Measurements from ENCODE around the gene RAPGEF6. TPM values are rescaled to one million over a fixed set of nuclear protein-coding genes. Genes with fewer than 3 reads are reported as not detected.
"Not testable (repeated sequence)": the region's sequence is repeated elsewhere in the genome, so short reads cannot be mapped to it uniquely, and the experiment has no call there.

Gene RAPGEF6, protein sequence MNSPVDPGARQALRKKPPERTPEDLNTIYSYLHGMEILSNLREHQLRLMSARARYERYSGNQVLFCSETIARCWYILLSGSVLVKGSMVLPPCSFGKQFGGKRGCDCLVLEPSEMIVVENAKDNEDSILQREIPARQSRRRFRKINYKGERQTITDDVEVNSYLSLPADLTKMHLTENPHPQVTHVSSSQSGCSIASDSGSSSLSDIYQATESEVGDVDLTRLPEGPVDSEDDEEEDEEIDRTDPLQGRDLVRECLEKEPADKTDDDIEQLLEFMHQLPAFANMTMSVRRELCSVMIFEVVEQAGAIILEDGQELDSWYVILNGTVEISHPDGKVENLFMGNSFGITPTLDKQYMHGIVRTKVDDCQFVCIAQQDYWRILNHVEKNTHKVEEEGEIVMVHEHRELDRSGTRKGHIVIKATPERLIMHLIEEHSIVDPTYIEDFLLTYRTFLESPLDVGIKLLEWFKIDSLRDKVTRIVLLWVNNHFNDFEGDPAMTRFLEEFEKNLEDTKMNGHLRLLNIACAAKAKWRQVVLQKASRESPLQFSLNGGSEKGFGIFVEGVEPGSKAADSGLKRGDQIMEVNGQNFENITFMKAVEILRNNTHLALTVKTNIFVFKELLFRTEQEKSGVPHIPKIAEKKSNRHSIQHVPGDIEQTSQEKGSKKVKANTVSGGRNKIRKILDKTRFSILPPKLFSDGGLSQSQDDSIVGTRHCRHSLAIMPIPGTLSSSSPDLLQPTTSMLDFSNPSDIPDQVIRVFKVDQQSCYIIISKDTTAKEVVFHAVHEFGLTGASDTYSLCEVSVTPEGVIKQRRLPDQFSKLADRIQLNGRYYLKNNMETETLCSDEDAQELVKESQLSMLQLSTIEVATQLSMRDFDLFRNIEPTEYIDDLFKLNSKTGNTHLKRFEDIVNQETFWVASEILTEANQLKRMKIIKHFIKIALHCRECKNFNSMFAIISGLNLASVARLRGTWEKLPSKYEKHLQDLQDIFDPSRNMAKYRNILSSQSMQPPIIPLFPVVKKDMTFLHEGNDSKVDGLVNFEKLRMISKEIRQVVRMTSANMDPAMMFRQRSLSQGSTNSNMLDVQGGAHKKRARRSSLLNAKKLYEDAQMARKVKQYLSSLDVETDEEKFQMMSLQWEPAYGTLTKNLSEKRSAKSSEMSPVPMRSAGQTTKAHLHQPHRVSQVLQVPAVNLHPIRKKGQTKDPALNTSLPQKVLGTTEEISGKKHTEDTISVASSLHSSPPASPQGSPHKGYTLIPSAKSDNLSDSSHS (N-terminal part only)
- total RNA-seq (2014; rRNA removed; shearing (Covaris generic)): 22.8 and 27.6 TPM in 2 replicates

GRCh38 chr5:131634996-131635683 is at the start of gene RAPGEF6:
TSS of gene RAPGEF6 (minus strand) at chr5:131635229. CDS start at chr5:131635030, 199 bp downstream.
- peak; percentile 98 to 99 for DNase-seq
- H3K27me3 ChIP-seq: no peaks in the 10 kb centered on the region
- H3K27ac ChIP-seq: peak within 1 kb of the TSS; percentile 88
- H3K4me1 ChIP-seq: peaks cover 22% of the 10 kb centered on the region
- peak within 1 kb of the TSS; percentile 88 for H3K4me3 ChIP-seq
- H3K36me3 ChIP-seq: no peaks in the 10 kb centered on the region; the same call in 1 of the 2 replicates
- no peaks in the 10 kb centered on the region for H3K9me3 ChIP-seq (replicated peaks)

DNA sequence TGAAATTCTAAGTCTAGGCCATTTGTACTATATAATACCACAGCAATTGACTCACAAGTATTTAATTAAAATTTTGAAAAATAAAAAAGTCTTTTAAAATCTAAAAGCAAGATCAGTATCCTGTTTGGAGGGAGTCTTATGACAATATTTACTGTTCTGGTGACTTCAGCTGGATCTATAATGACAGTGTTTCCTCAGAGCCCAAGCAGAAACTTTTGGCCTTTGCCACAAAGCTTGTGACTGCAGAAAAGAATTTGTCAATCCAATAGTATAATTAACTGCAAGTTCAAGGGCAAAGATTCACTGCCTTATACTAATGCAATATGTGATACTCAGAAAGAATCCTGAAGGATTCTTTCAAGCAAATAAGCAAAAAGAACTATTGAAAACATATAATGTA is 49.6 kb upstream of the RAPGEF6 start:
- Histone ChIP-seq H3K9me3 (replicated peaks) (no peaks in the 10 kb centered on the region), H3K4me1 (no peaks in the 10 kb centered on the region), H3K4me3 (no peak overlapping the region), H3K36me3 (peaks cover 11% of the 10 kb centered on the region), H3K27ac (no peak overlapping the region), H3K27me3 (no peaks in the 10 kb centered on the region)
- no peak for DNase-seq

GRCh38 chr5:131684051-131684450 is 49.0 kb upstream of the RAPGEF6 start:
- Histone ChIP-seq H3K4me1 (no peaks in the 10 kb centered on the region), H3K9me3 (replicated peaks) (no peaks in the 10 kb centered on the region)
- DNase-seq: no peak

DNA sequence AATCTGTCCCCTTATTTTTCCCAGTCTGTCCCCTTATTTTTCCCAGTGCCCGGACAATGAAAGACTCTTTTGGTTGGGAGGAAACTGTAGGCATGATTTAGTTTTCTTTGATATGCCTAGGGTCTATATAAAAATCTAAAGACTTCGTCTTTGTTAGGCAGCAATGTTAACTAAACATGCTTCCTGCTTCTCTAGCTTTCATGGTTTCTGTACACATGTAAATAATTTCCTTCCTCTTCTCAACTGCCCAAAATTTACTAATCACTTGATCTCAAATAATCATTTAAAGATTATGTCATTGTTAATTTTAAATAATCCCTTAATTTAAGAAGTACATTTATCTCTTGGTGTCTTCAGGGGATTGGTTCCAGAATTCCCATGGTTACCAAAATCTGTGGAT is 47.8 kb upstream of the RAPGEF6 start:
- DNase-seq: no peak
- no peaks in the 10 kb centered on the region for H3K4me1 ChIP-seq
- H3K27ac ChIP-seq: no peak overlapping the region
- H3K4me3 ChIP-seq: no peak overlapping the region
- H3K9me3 ChIP-seq (replicated peaks): no peaks in the 10 kb centered on the region
- H3K36me3 ChIP-seq: peaks cover 11% of the 10 kb centered on the region
- H3K27me3 ChIP-seq: no peaks in the 10 kb centered on the region

More at GRCh38 chr5:131684051-131684450, 49.0 kb upstream of the RAPGEF6 start:
- Histone ChIP-seq H3K4me3 (no peak overlapping the region), H3K27ac (no peak overlapping the region), H3K27me3 (no peaks in the 10 kb centered on the region), H3K36me3 (peaks cover 6% of the 10 kb centered on the region)

GRCh38 chr5:131682175-131682574 is 47.1 kb upstream of the RAPGEF6 start:
- no peaks in the 10 kb centered on the region for H3K27me3 ChIP-seq
- no peak overlapping the region for H3K27ac ChIP-seq
- no peak overlapping the region for H3K4me3 ChIP-seq
- no peaks in the 10 kb centered on the region for H3K9me3 ChIP-seq (replicated peaks)
- no peak for DNase-seq
- peaks cover 18% of the 10 kb centered on the region for H3K36me3 ChIP-seq
- no peaks in the 10 kb centered on the region for H3K4me1 ChIP-seq

- Histone ChIP-seq H3K36me3 (peaks cover 27% of the 10 kb centered on the region), H3K9me3 (replicated peaks) (no peaks in the 10 kb centered on the region), H3K4me3 (no peak overlapping the region), H3K27ac (no peak overlapping the region), H3K4me1 (no peaks in the 10 kb centered on the region), H3K27me3 (no peaks in the 10 kb centered on the region)
- no peak for DNase-seq
Measured at GRCh38 chr5:131679911-131680310, 44.9 kb upstream of the RAPGEF6 start.

DNA sequence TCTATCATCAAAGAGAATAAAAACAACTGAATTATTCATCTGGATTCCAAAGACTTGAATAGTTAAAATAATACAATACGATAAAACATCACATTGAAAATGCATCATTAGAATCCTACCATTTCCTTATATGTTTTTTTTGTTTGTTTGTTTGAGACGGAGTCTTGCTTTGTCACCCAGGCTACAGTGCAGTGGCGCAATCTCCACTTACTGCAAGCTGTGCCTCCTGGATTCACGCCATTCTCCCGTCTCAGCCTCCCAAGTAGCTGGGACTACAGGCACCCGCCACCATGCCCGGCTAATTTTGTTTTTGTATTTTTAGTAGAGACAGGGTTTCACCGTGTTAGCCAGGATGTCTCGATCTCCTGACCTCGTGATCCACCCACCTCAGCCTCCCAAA is 43.2 kb upstream of the RAPGEF6 start:
- not testable (repeated sequence) for H3K27ac ChIP-seq; H3K27me3 ChIP-seq; DNase-seq; H3K4me3 ChIP-seq; H3K4me1 ChIP-seq; H3K9me3 ChIP-seq (replicated peaks)
- H3K36me3 ChIP-seq: peaks cover 27% of the 10 kb centered on the region

- H3K4me1 ChIP-seq: no peaks in the 10 kb centered on the region
- peaks cover 27% of the 10 kb centered on the region for H3K36me3 ChIP-seq
- no peaks in the 10 kb centered on the region for H3K9me3 ChIP-seq (replicated peaks)
- no peak for DNase-seq
- no peak overlapping the region for H3K4me3 ChIP-seq
- H3K27me3 ChIP-seq: no peaks in the 10 kb centered on the region
- H3K27ac ChIP-seq: no peak overlapping the region
Measured at GRCh38 chr5:131677115-131677514, 42.1 kb upstream of the RAPGEF6 start.

- H3K27ac ChIP-seq: no peak overlapping the region
- peaks cover 36% of the 10 kb centered on the region for H3K36me3 ChIP-seq
Measured at GRCh38 chr5:131672776-131673175, 37.7 kb upstream of the RAPGEF6 start.

GRCh38 chr5:131671994-131672655 is 37.1 kb upstream of the RAPGEF6 start:
- no peaks in the 10 kb centered on the region for H3K4me1 ChIP-seq
- H3K36me3 ChIP-seq: peaks cover 36% of the 10 kb centered on the region
- no peak overlapping the region for H3K4me3 ChIP-seq
- no peak overlapping the region for H3K27ac ChIP-seq
- no peaks in the 10 kb centered on the region for H3K9me3 ChIP-seq (replicated peaks)
- no peaks in the 10 kb centered on the region for H3K27me3 ChIP-seq
- no peak for DNase-seq

More at GRCh38 chr5:131672776-131673175, 37.7 kb upstream of the RAPGEF6 start:
- no peak for DNase-seq
- H3K27me3 ChIP-seq: no peaks in the 10 kb centered on the region
- no peak overlapping the region for H3K4me3 ChIP-seq
- no peaks in the 10 kb centered on the region for H3K9me3 ChIP-seq (replicated peaks)
- no peaks in the 10 kb centered on the region for H3K4me1 ChIP-seq

DNA sequence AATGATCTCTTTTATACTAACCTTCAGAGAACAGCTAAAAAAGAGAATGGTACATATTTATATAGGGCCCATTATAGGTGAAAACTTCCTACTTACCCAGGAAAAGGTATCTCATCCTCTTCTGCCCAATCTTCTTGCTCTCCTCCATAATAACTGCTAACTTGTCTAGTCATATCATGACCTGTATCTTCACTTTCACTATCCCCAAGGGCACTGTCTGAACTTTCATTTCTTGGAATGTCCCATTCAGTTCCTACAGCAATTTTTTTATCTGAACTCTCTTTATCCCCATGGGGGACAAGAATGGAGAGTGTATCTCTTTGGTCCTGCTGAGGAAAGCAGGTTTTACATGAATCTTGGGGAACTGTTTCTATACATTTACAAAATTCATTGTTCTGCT is 36.4 kb upstream of the RAPGEF6 start:
- H3K27me3 ChIP-seq: no peaks in the 10 kb centered on the region
- no peaks in the 10 kb centered on the region for H3K9me3 ChIP-seq (replicated peaks)
- no peak overlapping the region for H3K27ac ChIP-seq
- H3K4me3 ChIP-seq: no peak overlapping the region
- H3K36me3 ChIP-seq: peaks cover 34% of the 10 kb centered on the region
- no peak for DNase-seq
- H3K4me1 ChIP-seq: no peaks in the 10 kb centered on the region

GRCh38 chr5:131664929-131665328 is 29.9 kb upstream of the RAPGEF6 start:
- Histone ChIP-seq H3K9me3 (replicated peaks) (no peaks in the 10 kb centered on the region), H3K27me3 (no peaks in the 10 kb centered on the region), H3K36me3 (peaks cover 34% of the 10 kb centered on the region), H3K27ac (no peak overlapping the region), H3K4me3 (no peak overlapping the region), H3K4me1 (no peaks in the 10 kb centered on the region)
- no peak for DNase-seq

- Histone ChIP-seq H3K27me3 (no peaks in the 10 kb centered on the region), H3K27ac (no peak overlapping the region), H3K4me3 (no peak overlapping the region), H3K9me3 (replicated peaks) (no peaks in the 10 kb centered on the region), H3K36me3 (peaks cover 25% of the 10 kb centered on the region), H3K4me1 (no peaks in the 10 kb centered on the region)
- DNase-seq: no peak
Measured at GRCh38 chr5:131661933-131662332, 26.9 kb upstream of the RAPGEF6 start.

DNA sequence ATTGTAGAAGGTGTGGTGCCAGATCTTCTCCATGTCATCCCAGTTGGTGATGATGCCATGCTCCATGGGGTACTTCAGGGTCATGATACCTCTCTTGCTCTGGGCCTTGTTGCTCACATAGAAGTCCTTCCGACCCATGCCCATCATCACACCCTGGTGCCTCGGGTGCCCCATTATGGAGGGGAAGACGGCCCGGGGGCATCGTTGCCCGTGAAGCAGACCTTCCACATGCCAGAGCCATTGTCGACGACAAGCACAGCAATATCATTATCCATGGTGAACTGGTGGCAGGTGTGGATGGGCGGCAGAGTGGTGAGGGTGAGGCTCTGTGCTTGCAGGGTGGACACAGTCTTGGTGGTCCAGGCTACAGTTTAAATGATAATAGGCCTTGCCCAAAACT is 24.8 kb upstream of the RAPGEF6 start:
- Histone ChIP-seq H3K9me3 (replicated peaks) (no peaks in the 10 kb centered on the region), H3K4me3 (no peak overlapping the region), H3K4me1 (no peaks in the 10 kb centered on the region), H3K27ac (no peak overlapping the region), H3K27me3 (no peaks in the 10 kb centered on the region), H3K36me3 (peaks cover 22% of the 10 kb centered on the region)
- DNase-seq: no peak

Measured in SJCRH30 (cell line).